GM18505 (cell line): Measurements from ENCODE around the gene CDC42BPB.
A peak's percentile ranks its signal among the peaks of the same experiment; 100 is the strongest.

Experiments
- ATAC-seq: cut with Tn5 transposase; IDR thresholded peaks from one replicate; pipeline ENCODE4 v1.9.1; 2021; ENCODE audit not compliant: unreplicated experiment
- POLR2A ChIP-seq: IDR thresholded peaks from 4 replicates; pipeline ENCODE4 v1.6.1; 2011; ENCODE audit warnings: borderline replicate concordance; ENCODE audit not compliant: insufficient read depth, insufficient read length; ENCODE audit errors: extremely low read depth

CDC42BPB gene

DNA sequence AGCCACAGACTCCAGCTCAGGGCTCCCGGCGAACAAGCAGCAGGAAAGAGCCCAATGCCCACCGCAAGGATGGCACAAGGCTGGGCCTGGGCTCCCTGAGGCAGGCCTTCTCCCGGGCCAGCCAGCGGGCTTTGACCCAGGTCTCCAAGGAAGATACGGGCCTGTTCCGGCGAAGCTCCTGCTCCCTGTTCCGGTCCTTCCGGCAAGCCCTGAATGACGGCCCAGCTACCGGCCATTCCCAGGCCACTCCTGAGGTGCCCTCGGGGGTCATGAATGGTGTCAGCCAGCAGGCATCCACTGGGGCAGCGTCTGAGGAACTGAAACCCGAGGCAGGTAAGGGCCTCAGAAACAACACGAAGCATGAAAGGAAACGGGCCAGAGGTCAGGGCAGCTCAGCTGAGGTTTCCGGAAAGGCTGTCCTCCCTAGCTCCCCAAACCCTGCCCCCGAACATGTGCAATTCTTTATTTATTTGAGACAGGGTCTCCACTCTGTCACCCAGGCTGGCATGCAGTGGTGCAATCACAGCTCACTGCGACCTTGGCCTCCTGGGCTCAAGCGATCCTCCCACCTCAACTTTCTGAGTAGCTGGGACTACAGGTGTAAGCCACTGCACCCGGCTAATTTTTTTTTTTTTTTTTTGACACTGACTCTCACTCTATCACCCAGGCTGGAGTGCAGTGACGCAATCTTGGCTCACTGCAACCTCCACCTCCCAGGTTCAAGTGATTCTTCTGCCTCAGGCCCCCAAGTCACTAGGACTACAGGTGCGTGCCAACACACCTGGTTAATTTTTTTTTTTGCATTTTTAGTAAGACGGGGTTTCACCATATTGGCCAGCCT lies 43.2 kb upstream of the CDC42BPB start:
- TF ChIP-seq POLR2A, result no peak
- ATAC-seq, result peak; percentile 45

DNA sequence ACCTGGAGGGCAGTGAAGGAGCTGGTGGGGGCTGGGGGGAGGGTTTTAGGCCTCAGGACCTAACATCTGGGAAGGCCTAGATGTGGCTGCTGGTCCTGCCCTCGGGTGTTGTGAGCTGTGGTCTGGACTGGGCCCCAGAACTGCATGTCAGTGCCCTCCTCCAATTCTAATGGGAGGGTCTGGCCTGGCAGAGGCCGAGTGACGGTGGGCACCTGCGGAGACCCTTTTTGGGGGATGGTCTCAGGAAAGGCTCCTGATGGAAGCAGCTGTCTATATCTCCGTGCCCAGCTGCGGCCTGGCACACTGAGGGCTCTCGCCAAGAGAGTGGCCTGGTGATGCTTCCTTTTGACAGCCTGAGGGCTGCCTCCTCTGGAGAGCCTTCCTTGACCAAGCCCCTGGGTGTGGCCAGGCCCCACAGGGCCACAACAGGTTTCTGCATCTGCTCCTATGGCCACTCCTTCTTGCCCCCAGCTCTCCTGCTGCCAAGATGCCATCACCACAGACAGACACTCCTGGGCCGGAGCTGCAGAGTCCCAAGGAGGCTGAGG lies 42.5 kb upstream of the CDC42BPB start:
- TF ChIP-seq POLR2A, result no peak
- ATAC-seq, result no peak

DNA sequence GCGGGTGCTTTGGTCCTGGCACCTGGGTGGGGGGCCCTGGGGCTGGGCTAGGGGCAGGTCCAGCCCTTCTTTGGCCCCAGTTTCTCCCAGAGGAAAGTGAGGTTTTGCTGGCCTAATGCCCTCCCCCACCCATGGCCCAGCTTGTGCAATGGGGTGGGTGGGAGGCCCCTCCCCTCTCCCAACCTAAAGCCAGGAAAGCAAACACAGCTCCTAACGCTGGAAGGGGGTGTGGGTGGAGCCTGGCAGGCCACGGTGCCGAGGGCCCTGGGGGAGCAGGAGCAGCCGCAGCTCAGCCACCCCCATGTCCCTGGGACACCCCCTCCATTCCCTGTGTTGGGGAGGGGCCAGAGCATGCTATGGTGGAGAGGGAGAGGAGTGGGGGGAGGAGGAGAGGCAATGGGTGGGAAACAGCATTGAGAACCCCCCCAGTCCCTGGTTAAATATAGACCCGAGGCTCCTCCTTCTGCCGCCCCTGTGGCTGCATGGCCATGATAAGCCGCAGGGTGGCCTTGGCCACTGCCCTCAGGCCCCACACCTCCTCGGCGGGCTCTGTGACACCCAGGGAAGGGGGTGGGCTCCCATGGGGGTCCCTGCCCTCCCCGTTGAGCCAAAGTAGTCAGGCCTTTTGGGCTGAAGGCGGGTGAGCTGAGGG lies 41.9 kb upstream of the CDC42BPB start:
- TF ChIP-seq POLR2A, result no peak
- no peak for ATAC-seq

DNA sequence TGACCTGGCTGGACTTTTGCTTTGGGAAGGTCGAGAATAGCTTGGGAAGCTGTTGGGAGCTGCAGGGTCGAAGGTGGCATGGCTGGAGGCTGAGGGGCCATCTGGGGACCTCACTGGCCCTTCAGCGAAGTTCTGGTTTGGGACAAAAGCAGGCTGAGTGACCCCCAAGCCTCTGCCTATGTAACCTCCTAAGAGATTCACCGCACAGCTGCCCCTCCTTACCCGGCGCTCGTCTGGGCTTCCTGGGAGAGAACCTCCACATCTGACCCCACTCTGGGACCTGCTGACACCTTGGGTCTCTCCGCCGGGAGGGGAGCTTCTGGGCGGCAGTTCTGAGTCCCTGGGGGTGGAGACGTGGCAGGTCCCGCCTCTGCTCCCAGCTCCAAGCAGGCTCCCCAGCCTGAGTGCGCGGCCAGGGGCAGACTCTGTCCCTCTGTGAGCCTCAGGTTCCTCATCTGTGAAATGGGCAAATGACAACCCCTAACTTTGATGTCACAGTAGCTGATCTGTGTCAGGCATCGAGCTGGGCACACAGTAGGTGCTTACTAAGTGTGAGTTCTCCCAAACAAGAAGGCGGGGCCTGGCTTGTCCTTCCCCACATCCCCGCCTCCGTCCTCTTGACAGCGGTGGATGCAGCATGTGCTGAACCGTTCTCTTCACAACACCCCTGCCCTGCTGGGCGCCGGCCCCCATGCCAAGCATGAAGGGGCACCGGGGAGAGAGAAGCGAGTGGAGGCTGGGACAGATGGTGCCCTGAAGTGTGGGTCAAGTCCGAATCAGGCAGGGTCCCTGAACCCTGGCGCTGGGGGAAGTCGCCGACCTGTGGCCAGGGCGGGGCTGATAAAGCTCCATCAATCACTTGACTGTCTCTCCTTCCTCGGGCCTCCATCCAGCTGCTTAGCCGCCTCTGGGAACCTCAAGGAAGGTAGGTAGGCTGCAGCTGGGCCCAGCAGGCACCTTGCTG lies 40.9 kb upstream of the CDC42BPB start:
- ATAC-seq, result no peak

DNA sequence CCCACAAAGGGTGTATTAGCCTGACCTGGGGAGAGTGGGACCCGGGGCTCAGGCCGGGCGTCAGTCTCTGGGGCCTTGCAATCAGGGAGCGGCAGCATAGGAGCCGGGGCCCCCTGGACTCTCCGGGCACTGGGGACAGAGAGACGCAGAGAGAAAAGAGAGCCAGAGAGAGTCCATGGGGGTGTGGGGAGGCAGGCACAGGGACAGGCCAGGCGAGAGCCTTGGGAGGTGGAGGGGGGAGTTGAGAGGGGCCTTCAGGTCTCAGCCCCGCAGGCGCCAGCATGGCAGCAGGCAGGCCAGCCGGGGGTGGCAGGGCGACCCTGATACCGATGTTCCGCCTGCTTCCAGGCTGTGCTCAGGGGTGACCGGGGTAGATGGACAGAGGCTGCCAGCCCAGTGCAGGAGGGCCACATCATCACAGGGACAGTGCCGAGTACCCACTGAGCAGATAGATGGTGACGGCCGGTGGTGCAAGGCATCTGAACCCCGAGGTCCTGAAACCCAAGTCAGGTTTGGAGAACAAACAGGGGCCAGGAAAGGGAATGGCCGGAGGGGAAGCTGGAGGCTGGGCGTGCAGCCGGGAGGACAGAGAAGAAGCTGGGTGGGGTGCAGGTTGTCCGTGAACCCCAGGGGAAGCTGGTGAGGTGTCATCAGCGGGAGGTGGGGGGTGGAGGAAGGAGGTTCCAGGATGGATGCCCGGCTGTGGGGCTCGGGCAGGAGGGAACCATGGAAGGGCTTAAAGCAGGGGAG lies 40.1 kb upstream of the CDC42BPB start:
- ATAC-seq, result no peak
- no peak for TF ChIP-seq POLR2A

More for the DNA sequence above, 40.9 kb upstream of the CDC42BPB start:
- no peak for TF ChIP-seq POLR2A

DNA sequence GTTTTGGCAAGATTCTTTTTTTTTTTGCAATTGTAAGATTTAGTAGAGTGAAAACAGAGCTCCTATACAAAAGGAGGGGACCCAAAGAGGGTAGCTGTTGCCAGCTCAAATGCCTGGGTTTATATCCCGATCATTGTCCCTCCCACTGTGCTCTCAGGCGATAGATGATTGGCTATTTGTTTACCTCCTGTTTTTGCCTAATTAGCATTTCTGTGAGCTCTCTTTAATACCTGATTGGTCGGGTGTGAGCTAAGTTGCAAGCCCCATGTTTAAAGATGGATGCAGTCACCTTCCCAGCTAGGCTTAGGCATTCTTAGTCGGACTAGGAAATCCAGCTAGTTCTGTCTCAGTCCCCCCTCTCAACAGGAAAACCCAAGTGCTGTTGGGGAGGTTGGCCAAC lies 39.0 kb upstream of the CDC42BPB start:
- no peak for ATAC-seq
- TF ChIP-seq POLR2A, result no peak

DNA sequence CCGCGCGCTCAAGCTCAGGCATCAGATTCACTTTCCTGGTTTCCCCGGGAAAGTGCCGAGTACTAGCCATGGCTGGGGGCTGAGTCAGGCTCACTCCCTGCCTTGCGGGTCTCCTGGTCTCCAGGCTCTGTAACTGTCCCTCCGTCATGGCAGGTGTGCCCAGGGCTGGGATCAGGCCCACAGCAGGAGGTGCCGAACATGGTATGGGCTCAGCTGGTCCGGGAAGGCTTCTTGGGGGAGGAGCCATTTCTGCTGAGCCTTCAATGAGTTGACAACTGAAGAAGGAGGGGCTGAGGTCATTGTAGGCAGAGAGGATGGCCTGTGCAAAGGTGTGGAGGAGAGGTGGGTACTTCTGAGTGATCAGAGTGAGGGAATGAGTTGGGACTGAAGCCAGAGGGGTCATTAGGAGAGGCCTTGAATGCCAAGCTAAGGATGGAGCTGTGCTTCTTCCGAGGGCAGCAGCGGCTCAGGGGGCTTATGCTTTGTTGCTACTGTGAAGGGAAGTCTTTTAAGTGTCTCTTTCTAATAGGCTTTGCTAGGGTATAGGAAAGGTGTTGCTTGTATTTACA lies 37.9 kb upstream of the CDC42BPB start:
- ATAC-seq, result no peak
- no peak for TF ChIP-seq POLR2A

DNA sequence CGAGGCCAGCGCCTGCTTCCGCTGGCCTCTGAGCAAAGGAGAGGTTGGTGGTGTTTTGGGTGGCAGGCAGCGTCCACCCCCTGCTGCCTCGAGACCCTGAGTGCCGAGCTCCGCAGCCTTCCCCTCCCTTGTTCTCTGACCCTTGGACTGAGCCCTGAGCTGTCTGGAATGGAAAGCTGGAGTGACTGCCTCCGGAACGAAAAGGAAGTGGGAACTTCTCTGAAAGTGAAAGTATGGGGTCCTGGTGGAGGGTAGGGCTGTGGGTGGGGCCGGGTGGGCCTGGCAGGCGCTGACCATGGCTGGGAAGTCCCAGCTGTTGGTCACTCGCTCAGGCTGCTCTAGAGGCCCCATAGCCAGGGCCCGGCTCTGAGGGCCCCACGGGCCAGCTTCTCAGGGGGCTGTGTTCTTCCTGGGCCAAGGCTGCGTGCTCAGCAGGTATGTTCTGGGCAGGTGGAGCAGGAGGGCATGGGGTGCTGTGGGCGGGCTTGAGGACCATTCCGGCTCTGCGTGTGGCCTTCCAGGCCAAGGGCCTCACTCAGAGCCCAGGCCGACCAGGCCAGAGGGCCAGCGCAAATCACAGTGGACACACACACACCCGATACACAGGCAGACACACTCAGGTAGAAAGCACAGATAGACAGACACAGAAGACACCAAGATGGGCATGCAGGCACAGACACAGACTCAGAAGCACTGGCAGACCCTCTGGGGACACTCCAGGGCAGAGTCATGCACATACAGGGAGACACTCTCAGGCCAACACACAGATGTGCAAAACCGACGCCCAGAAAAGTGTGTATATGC lies 37.3 kb upstream of the CDC42BPB start, which contains the start of gene EXOC3L4:
EXOC3L4 (plus strand) TSS at position 320 of the 804 bp plus-strand sequence. CDS start 5,495 bp downstream, outside the sequence.
- no peak for TF ChIP-seq POLR2A
- ATAC-seq, result no peak

DNA sequence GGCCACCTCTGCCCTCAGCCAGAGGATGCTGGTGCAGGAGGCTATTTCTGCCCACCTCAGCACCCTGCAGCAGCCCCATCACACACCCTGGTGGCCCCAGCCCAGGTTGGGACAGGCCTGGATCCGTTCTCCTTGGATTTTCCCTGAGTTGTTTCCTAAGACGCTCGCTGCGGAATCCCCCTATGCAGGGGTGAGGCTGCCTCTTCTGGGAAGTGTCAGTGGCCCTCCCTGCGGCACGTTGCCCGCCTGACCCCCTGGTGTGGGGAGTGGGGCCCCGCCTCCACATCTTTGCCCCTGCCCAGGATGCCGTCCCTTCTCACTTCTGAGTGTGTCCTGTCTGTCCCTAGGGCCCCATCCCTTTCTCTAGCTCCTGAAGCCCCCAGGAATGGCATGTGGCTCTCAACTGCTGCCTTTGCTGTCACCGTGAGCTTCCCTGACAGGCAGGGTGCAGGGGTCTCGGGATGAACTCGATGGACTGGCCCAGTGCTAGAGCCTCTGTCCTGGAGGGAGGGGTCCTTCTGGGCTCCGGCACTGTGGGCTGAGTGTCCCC lies 36.6 kb upstream of the CDC42BPB start:
- no peak for ATAC-seq
- TF ChIP-seq POLR2A, result no peak

DNA sequence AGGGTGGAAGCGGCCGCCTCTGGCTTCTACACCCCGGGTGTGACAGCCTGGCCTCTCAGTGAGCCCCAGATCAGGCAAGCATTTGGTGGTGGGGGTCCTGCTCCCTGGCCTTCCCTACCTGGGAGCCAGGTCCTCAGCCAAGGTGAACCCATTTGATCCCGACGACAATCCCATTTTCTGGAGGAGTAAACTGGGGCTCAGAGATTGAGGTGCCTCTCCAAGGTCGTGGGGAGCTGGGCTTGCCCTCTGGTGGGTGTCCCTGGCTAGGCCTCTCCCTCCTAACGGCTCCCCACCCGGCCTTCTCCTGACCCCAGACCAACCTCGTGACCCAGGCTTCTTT lies 34.5 kb upstream of the CDC42BPB start:
- no peak for TF ChIP-seq POLR2A
- no peak for ATAC-seq
